GM18502 (cell line): ENCODE measurements around the gene LMF1.

Experiments
- ATAC-seq: cut with Tn5 transposase; IDR thresholded peaks from one replicate; pipeline ENCODE4 v1.9.1; 2021; ENCODE audit warnings: mild to moderate bottlenecking; ENCODE audit not compliant: unreplicated experiment, poor library complexity

The LMF1 gene

GRCh38 chr16:856101-856500, 114.7 kb downstream of the LMF1 start:
- ATAC-seq = no peak

- no peak for ATAC-seq
Observed at GRCh38 chr16:855471-855870, 115.3 kb downstream of the LMF1 start.

- no peak for ATAC-seq
Observed at GRCh38 chr16:854808-855410, 115.9 kb downstream of the LMF1 start.

- ATAC-seq = no peak
Observed at GRCh38 chr16:853981-854807, 116.6 kb downstream of the LMF1 start.

- no peak for ATAC-seq
Observed at GRCh38 chr16:853306-853705, 117.5 kb downstream of the LMF1 start.

- ATAC-seq = no peak
Observed at GRCh38 chr16:852451-853185, 118.2 kb downstream of the LMF1 start.

GRCh38 chr16:851871-852270, 118.9 kb downstream of the LMF1 start:
- ATAC-seq = no peak

GRCh38 chr16:851209-851810, 119.5 kb downstream of the LMF1 start:
- ATAC-seq = no peak

- ATAC-seq = no peak
Observed at GRCh38 chr16:850668-851067, 120.1 kb downstream of the LMF1 start.

- no peak for ATAC-seq
Observed at GRCh38 chr16:848510-849253, 122.1 kb downstream of the LMF1 start.

- no peak for ATAC-seq
Observed at GRCh38 chr16:847681-848445, 122.9 kb downstream of the LMF1 start.

- ATAC-seq = no peak
Observed at GRCh38 chr16:847151-847550, 123.6 kb downstream of the LMF1 start.

GRCh38 chr16:845351-845745, 125.4 kb downstream of the LMF1 start:
- no peak for ATAC-seq

GRCh38 chr16:844638-845350, 126.0 kb downstream of the LMF1 start:
- ATAC-seq = no peak

GRCh38 chr16:843771-844170, 127.0 kb downstream of the LMF1 start:
- ATAC-seq = no peak

GRCh38 chr16:842711-843560, 127.8 kb downstream of the LMF1 start:
- ATAC-seq = no peak

GRCh38 chr16:842061-842476, 128.7 kb downstream of the LMF1 start:
- ATAC-seq = no peak

GRCh38 chr16:841455-842060, 129.2 kb downstream of the LMF1 start:
- no peak for ATAC-seq
